Left colon (tissue), 2 donors: ENCODE results near the gene ID3. TPM values are rescaled to one million over a fixed set of nuclear protein-coding genes. Genes with fewer than 3 reads are reported as not detected.

ENCODE experiments used
- ATAC-seq: fragments of 200-7000 bp; cut with Tn5 transposase; one replicate; pipeline ENCODE4 v1.9.1; 2020; ENCODE audit warnings: mild to moderate bottlenecking, moderate library complexity
- DNase-seq, 2 donors: peaks; one replicate each; pipeline ENCODE4 v3.0.0-alpha.2; 2020
- intact Hi-C, 2 donors: fragments of 100-400 bp; cut with DNase I in 1 of 2; cut with micrococcal nuclease in 1 of 2; formaldehyde crosslinking; loops; one replicate each; pipeline versions ENCODE4 v1.11.2 to v1.14.0; 2022; cut with DNase I, micrococcal nuclease
- long read RNA-seq: library from polyadenylated mRNA; unstranded; transcript quantifications from one replicate; pipeline ENCODE4 v2.0.0, GENCODE V29; 2021
- total RNA-seq, 2 donors: library from RNA; stranded (reverse); fragmentation: NEBNext Ultra II Directional; extraction: Animal tissue kit (Norgen Biotek cat#: 25700); gene quantifications; one replicate each; pipeline ENCODE4 v1.2.1, GENCODE V29; 2021
- donor health status: DM: no; HTN: no; CAD: no.
- donor health status: DM: yes; HTN: yes; CAD: no.

Gene ID3, protein sequence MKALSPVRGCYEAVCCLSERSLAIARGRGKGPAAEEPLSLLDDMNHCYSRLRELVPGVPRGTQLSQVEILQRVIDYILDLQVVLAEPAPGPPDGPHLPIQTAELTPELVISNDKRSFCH
- 100 to 1,000 TPM; 131 to 223 TPM for total RNA-seq
- long read RNA-seq, transcript ID3-201 (3 exons, 1,251 nt) = major isoform, 120 of 143 reads
- long read RNA-seq, partial matches to known transcripts = 0 of 143 reads
- long read RNA-seq, other reads (novel, unspliced or antisense) = 20 of 143 reads

- intact Hi-C loops = no loop called here
- DNase-seq (peak; percentile 97 to 98), ATAC-seq (peak; percentile 50)
Measured at GRCh38 chr1:23559136-23559984, at the start of gene ID3. TSS of gene ID3 (minus strand) at chr1:23559501. CDS start at chr1:23559426, 75 bp downstream.

GRCh38 chr1:23607944-23608343 is 48.6 kb upstream of the ID3 start:
- DNase-seq = no peak
- no peak for ATAC-seq
- intact Hi-C loops = no loop called here

DNA sequence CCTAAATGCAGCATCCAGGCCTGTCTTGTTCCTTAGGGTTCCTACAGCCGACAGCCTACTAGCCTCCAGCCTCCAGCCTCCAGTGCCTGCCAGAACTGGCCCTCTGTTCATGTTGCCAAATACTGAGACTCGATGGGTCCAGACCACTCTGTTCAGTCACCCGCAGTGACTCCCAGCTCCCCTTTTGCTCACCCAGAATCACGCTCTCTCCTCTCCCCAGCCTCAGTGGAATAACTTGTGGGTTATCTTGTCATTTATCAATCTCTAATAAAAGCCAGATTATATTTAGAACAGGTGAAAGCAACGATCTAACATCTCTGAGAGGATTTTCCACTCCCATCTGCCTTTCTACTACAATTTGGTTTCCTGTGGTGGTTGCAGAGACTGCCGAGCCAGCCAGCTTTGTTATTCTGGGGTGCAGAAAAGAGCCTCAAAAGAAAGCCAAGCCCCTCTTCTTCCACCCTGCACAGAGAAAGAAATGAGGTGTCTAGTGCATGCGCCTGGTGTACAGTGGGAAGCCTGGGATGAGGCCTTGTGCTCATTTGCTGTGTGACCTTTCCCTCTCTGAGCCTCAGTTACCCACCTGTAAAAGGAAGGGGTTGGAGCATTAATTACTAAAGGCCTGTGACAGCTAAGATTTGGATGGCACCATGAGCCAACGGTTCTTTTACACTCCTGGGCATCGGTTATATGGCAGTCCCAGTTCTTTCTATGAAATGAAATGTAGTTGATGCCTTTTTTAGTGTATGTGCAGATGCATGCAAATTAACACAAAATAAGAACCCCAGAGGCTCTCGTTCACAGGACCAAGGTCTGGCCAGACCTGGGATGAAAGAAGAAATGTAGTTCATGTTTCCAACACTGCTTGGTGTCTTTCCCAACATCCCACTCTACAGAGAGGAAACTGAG is 42.9 kb upstream of the ID3 start:
- intact Hi-C loops = no loop called here

DNA sequence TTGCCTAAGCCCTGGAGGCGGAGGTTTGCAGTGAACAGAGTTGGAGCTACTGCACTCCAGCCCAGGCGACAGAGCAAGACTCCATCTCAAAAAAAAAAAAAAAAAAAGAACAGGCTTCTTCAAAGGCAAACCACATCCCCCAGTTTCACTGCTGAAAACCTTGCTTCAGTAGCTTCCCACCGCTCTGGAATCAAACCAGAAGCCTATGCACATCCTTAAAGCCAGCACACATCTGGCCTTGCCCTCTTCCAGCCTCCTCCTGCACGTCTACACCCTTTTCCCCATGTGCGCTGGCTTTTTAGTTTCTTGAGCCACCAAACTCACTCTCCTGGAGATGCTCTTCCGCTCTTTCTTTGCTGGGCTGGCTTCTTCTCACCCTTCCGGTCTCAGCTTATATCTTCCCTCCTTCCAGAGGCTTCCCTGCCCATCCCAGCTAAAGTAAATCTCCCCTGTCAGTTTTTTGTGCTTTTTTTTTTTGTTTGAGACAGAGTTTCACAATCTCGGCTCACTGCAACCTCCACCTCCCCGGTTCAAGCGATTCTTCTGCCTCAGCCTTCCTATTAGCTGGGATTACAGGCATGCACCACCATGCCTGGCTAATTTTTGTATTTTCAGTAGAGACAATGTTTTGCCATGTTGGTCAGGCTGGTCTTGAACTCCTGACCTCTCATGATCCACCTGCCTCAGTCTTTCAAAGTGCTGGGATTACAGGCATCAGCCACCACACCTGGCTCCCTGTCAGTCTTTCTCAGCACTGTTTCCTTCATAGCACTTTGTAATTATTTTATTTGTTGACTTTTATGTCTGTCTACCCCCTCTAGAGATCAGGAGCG is 42.0 kb upstream of the ID3 start:
- intact Hi-C loops = no loop called here
- ATAC-seq (no peak), DNase-seq (no peak)

More for the DNA sequence above, 42.9 kb upstream of the ID3 start:
- ATAC-seq (no peak), DNase-seq (no peak)

DNA sequence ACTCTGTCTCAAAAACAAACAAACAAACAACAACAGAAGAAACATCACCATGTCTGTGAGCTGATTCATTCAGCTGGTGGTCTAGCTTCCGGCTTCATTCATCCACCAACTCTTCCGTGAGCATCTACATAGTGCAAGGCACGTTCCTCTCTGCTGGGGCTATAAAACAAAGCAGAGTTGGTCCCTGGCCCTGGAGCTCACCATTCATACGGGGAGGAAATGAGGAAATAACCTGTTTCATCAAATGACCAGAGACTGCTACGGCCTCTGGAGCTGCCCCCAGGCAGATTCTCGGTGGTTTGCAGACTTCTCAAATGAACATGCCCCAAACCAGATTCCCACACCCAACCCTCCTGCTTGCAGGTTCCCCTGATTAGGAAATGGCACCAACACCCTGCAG is 41.0 kb upstream of the ID3 start:
- no peak for ATAC-seq
- intact Hi-C loops = no loop called here
- DNase-seq = no peak

DNA sequence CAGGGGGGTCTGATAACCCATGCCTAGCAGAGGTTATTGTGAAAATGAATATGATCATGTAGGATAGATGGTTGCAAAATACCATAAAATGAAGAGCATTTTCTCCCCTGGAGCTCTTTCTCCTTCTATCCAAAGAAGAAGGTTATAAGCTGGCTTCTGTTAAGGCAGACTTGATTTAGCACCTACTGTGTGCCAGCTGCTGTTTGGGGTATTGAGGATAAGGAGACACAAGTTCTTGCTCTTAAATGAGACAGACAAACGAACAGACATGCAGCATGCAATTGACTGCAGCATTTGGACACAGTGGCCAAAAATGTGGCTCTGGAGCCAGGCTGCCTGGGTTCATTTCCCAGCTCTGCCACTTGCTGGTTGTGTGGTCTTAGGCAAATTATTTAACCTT is 39.8 kb upstream of the ID3 start:
- ATAC-seq = no peak
- intact Hi-C loops = no loop called here
- no peak for DNase-seq

DNA sequence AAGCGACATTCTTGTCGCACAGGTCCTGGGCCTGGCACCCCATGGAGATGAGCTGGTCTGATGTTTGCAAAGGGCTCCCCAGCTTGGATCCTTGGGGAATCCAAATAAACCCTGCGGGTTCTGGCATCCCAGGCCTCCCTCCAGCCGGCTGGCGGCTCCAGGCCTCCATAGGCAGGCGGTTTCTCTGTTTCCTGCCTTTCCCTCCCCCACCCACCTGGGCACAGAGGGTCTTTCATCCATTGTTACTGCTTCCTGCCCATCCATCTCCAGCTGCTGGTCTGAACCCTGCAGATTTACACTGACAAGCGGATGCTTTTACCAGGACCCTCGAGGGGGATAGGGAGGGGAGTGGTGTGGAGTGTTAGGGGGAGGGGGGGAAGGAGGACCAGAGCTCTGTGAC is 39.1 kb upstream of the ID3 start:
- DNase-seq (no peak), ATAC-seq (no peak)
- intact Hi-C loops = no loop called here

DNA sequence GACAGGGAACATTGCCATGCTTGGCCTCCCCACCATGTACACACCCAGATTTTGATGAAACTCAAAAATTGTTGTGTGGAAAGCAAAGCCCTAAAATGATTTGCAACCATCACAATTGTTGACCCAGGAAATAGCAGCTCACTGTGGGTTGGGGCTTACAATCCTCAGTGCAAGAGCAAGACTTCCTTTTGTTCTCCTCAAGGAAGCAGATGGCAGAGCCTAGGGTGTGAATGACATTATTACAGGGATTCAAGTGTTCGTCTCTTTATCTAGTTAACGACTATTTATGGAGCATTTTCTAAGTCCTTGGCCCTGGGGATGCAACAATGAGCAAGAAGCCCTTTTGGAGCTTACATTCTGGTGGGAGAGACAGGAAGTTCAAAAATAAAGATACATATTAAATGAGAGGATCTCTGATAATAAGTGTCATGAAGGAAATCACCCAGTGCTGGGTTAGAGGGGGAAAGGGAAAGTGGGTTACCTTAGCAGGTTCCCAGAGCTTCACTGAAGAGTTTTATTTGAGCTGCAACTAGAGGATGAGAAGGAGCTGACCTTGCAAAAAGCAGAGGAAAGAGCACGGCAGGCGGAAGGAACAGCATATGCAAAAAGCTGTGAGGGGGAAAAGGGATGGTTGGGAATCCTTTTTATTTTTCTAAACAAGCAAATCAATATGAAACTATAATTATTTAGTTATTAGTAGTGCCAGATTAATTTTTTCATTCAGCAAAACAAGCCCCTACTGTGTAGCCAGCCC is 38.5 kb upstream of the ID3 start:
- no peak for DNase-seq
- intact Hi-C loops = no loop called here
- peak; percentile 60 for ATAC-seq

- intact Hi-C loops = no loop called here
- no peak for DNase-seq
- ATAC-seq = no peak
Measured at GRCh38 chr1:23596382-23597358, 37.4 kb upstream of the ID3 start.

- DNase-seq = peak in 1 of 2 donors; percentile 24
- ATAC-seq = no peak
- intact Hi-C loops = no loop called here
Measured at GRCh38 chr1:23594927-23595353, 35.6 kb upstream of the ID3 start.

- no peak for DNase-seq
- intact Hi-C loops = no loop called here
- ATAC-seq = no peak
Measured at GRCh38 chr1:23594149-23594907, 35.0 kb upstream of the ID3 start.

DNA sequence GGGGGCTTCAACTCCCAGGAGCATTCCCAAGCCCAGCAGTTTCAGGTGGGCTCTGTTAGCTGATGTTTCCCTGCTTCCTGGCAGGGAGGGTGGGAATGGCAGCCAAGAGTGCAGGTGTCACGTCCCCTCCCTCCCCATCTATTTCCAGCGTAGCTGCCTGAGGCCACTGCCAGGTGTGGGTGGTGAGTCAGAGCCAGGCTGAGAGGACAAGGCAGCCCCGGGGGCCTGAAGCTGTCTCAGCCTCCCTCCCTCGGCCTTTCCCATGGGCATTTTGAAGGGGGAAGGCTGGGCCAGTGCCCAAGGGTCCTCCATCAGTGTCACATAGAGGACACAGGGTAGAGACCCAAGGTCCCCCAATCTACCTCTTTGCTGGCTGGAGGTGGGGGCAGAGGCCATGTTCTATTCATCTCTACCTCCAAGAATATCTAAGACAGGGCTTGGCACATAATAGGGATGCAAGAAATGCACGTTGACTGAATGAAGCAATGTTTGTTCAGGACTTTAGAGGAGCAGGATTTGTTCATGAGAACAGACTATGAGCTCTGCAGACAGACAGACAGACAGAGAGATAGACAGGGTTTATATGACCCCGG is 34.4 kb upstream of the ID3 start:
- ATAC-seq (no peak), DNase-seq (no peak)
- intact Hi-C loops = no loop called here

- intact Hi-C loops = no loop called here
- ATAC-seq (no peak), DNase-seq (no peak)
Measured at GRCh38 chr1:23593042-23593521, 33.8 kb upstream of the ID3 start.

GRCh38 chr1:23592209-23592892 is 33.0 kb upstream of the ID3 start:
- intact Hi-C loops = no loop called here
- DNase-seq (no peak), ATAC-seq (no peak)
